Muscle of leg (tissue), 11 donors: ENCODE results near the gene AKAP17A. TPM values are rescaled to one million over a fixed set of nuclear protein-coding genes. Genes with fewer than 3 reads are reported as not detected.

ENCODE experiments used
- DNase-seq: peaks from one replicate; pipeline ENCODE4 v3.0.0; 2013
- H3K27ac ChIP-seq: one replicate; pipeline ENCODE4 v1.5.1; 2013; ENCODE audit warnings: mild to moderate bottlenecking, low read length, control low read depth
- H3K27me3 ChIP-seq: one replicate; pipeline ENCODE4 v1.6.1; 2013; ENCODE audit warnings: low read length; ENCODE audit not compliant: control insufficient read depth, insufficient read depth
- H3K36me3 ChIP-seq: one replicate; pipeline ENCODE4 v1.6.1; 2013; ENCODE audit warnings: low read length; ENCODE audit not compliant: control insufficient read depth, insufficient read depth
- H3K4me1 ChIP-seq: one replicate; pipeline ENCODE4 v1.6.1; 2013; ENCODE audit warnings: low read length; ENCODE audit not compliant: control insufficient read depth, insufficient read depth
- H3K4me3 ChIP-seq: one replicate; pipeline ENCODE4 v1.5.1; 2013; ENCODE audit warnings: low read length, control low read depth
- H3K9me3 ChIP-seq: replicated peaks from 2 replicates; pipeline ENCODE4 v1.6.1; 2013; ENCODE audit warnings: low read depth, low read length; ENCODE audit not compliant: control insufficient read depth
- WGBS: methylation state at CpG from one replicate; pipeline ENCODE4 v1.1.5; 2013; ENCODE audit warnings: missing lambda C conversion rate; ENCODE audit not compliant: insufficient coverage; 5-methylcytosine and 5-hydroxymethylcytosine counted together
- polyA plus RNA-seq, 8 donors: library from polyadenylated mRNA; unstranded; fragments of 120-200 nt; gene quantifications; one replicate each; pipeline versions ENCODE4 v1.2.1 to v1.2.3, GENCODE V29; 2013; ENCODE audit warnings: inconsistent platforms in 1 of 8, low replicate concordance in 1 of 8; ENCODE audit not compliant: insufficient read length in 8 of 8, insufficient read depth in 1 of 8
- total RNA-seq: library from RNA; stranded (reverse); fragments of 120-200 nt; gene quantifications from one replicate; pipeline ENCODE4 v1.2.4, GENCODE V29; 2013

AKAP17A gene
- total and polyA plus RNA-seq, 9 donors = 19.9 to 36.8 (median 33.9) TPM

DNA sequence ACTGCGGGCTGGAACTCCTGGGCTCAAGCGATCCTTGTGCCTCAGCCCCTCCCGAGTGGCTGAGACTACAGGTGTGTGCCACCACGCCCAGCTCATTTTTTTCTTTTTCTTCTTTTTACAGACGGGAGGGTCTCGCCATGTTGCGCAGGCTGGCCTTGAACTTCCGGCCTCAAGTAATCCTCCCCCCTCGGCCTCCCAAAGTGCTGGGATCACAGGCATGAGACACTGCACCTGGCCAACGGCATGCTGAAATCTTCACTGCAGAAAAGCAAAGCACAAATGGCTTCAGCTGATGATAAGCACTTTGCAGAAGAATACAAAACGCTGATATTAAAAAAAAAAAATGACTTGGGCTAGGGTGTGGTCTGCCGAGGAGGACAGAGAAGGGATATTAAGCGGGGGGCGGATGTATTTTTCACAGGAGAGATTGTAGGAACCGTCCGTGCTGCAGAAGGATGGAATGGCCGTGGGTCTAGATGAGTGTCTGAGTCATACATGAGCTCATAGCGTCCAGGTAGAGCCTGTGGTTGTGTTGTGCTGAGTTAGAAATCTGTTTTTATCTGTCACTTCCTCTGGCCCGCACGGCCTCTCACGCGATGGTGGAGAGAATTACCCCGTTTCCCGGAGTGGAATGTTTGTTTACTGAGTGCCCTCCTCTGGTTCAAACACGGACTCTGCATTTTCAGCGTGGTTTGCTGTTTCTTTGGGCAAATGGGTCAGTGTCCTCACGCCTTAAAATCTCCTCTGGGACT, 8.5 kb upstream of the AKAP17A start:
- 79% methylated on average over 21 of the region's 27 CpGs for WGBS
- peaks cover 2% of the 10 kb centered on the region for H3K27me3 ChIP-seq
- H3K4me1 ChIP-seq = no peaks in the 10 kb centered on the region
- H3K9me3 ChIP-seq = peaks cover 3% of the 10 kb centered on the region
- no peak overlapping the region for H3K27ac ChIP-seq
- H3K36me3 ChIP-seq = no peaks in the 10 kb centered on the region
- DNase-seq = no peak
- no peak overlapping the region for H3K4me3 ChIP-seq

DNA sequence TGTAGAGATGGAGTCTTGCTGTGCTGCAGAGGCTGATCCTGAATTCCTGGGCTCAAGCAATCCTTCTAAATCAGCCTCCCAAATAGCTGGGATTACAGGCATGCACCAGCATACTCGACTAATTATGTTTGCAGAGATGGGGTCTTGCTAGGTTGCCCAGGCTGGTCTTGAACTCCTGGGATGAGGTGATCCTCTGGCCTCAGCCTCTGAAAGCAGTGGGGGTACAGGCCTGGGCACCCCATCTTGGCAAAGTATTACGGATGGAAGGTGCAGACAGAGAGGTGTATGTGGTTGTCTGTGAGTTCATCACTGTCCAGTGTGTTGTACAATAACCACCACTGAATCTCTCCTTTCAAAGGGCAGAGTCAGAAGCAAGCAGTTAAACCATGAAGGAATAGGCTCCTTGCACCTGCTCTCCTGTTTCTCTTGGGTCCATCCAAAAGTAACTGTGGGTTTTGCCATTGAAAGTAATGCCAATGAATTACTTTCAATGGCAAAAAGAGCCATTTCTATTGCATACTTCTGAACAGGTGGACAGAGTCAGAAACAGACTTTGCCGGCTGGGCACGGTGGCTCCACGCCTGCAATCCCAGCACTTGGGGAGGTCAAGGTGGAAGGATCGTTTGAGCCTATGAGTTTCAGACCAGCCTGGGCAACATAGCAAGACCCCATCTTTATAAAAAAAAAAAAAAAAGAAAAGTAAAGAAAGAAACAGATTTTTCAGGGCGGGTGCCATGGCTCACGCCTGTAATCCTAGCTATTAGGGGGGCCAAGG, 7.0 kb upstream of the AKAP17A start:
- peaks cover 2% of the 10 kb centered on the region for H3K27me3 ChIP-seq
- no peak overlapping the region for H3K4me3 ChIP-seq
- WGBS = 96% methylated on average over 5 of the region's 8 CpGs
- no peak overlapping the region for H3K27ac ChIP-seq
- no peaks in the 10 kb centered on the region for H3K4me1 ChIP-seq
- no peak for DNase-seq
- peaks cover 3% of the 10 kb centered on the region for H3K9me3 ChIP-seq
- no peaks in the 10 kb centered on the region for H3K36me3 ChIP-seq

DNA sequence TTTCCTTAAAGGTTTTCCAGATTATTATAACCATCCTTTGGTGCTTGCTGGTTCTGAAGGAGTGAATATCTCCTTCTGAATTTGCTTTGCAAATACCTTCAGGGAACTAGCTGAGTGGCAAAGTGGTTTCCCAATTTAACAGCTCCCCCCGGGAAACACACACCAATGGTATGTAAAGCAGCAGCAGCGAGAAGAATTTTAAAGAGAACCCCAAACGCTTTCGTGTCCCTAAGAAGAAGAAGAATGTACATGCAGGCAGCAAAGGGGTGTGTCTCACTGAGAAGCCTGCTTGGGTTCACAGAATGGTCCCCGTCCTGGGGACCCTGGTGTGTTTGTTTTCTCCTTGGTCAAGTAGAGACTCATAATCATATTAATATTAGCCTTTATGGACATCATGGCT, 4.2 kb upstream of the AKAP17A start:
- Histone ChIP-seq H3K27ac (no peak overlapping the region), H3K36me3 (no peaks in the 10 kb centered on the region), H3K27me3 (peaks cover 2% of the 10 kb centered on the region), H3K4me1 (peaks cover under 1% of the 10 kb centered on the region), H3K9me3 (peaks cover 3% of the 10 kb centered on the region), H3K4me3 (no peak overlapping the region)
- no CpG with 5 or more reads among the region's 5 CpGs for WGBS
- DNase-seq = no peak

DNA sequence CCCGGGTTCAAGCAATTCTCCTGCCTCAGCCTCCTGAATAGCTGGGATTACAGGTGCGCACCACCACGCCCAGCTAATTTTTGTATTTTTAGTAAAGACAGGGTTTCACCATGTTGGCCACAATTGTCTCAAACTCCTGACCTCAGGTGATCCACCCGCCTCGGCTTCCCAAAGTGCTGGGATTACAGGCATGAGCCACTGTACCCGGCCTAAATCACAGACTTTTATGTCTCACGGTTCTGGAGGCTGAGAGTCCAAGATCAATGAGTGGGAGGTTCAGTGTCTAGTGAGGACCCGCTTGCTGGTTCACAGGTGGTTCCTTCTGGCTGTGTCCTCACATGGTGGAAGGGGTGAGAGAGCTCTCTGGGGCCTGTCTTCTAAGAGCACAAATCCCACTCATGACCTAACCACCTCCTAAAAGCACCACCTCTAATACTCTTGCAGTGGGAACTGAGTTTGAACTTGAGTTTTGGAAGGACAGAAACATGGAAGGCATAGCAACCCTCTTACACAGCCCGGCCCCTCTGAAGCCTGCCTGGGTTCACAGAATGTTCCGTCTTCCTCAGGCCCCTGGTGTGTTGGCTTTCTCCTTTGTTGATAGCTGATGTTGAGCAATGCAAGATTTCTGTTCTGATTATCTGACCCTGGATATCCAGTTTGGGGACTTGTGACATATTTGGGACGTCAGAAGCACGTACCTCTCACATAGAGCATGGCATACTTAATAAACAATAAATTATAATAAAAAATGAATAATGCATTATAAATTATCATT, 1.9 kb upstream of the AKAP17A start:
- no peaks in the 10 kb centered on the region for H3K9me3 ChIP-seq
- no peak overlapping the region for H3K27ac ChIP-seq
- peaks cover 14% of the 10 kb centered on the region for H3K36me3 ChIP-seq
- WGBS = 92% methylated on average over 5 of the region's 12 CpGs
- no peak for DNase-seq
- peaks cover 17% of the 10 kb centered on the region for H3K4me1 ChIP-seq
- no peak overlapping the region for H3K4me3 ChIP-seq
- H3K27me3 ChIP-seq = no peaks in the 10 kb centered on the region

DNA sequence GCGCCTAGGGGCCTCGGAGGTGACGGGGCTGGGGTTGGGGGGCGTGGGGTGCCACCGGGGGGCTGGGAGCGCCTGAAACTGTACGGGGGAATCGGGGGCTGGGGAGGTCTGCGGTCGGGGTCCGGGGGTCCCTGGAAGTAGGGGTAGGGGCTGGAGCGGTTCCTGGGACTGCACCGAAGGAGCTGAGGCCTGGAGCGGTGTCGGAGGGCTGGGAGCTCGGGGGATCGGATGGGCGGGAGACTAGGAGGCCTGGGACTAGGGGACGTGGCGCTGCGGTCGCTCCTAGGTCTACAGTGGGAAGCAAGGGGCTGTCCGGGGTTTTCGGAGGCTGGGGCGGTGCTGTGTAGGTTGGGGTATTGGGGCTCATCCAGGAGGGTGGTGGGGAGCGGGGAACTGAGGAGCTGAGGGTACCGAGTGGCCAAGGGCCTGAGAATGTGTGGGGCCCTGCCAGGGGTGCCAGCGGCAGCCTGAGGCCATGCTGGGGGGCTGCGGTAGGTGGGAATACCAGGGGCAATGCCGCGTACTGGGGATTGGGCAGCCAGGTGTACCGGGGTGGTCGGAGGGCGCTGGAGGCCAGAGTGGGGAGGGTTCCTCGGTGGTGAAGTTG, 562 bp downstream of the AKAP17A start:
- peak overlapping the region; percentile 72 for H3K27ac ChIP-seq
- no peaks in the 10 kb centered on the region for H3K27me3 ChIP-seq
- H3K4me3 ChIP-seq = peak overlapping the region; percentile 69
- peaks cover 35% of the 10 kb centered on the region for H3K36me3 ChIP-seq
- WGBS = 2% methylated on average over 28 of the region's 35 CpGs
- peaks cover 17% of the 10 kb centered on the region for H3K4me1 ChIP-seq
- DNase-seq = no peak
- no peaks in the 10 kb centered on the region for H3K9me3 ChIP-seq

DNA sequence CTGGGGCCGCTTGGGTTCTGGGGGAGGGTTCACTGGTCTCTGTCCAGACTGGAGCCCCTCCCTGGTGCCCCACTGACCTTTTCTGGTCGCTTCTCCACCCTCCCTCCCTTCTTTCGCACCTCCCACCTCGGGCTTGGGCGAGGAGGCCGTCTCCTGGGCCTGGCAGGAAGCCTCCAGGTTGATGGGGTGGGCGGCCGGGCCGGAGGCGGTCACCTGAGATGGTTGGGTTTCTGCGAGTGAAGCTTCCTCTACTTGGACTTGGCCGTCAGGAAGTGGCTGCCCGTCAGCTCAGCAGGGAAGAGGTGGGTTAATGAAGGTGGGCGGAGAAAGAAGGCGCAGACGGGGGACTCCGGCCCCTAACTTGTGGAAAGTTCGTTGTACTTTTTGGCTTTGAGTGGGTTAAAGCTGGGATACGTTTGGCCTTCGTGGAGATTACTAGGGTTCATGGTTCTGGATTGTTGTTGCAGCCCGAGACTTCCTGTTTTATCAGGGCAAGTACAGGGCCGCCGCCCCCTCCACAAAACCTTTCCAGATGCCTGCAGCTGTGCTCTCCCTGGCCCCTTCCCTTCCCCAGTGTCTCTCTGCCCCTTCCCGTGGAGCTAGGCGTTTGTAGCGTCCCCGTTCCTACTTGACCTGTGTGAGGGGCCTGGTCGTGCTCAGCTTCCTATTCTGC, 1.2 kb downstream of the AKAP17A start:
- Histone ChIP-seq H3K27ac (peak overlapping the region; percentile 72), H3K9me3 (no peaks in the 10 kb centered on the region), H3K4me1 (peaks cover 17% of the 10 kb centered on the region), H3K4me3 (peak overlapping the region; percentile 69), H3K36me3 (peaks cover 42% of the 10 kb centered on the region), H3K27me3 (no peaks in the 10 kb centered on the region)
- DNase-seq = peak; percentile 43
- WGBS = 0% methylated on average over 11 of the region's 28 CpGs

DNA sequence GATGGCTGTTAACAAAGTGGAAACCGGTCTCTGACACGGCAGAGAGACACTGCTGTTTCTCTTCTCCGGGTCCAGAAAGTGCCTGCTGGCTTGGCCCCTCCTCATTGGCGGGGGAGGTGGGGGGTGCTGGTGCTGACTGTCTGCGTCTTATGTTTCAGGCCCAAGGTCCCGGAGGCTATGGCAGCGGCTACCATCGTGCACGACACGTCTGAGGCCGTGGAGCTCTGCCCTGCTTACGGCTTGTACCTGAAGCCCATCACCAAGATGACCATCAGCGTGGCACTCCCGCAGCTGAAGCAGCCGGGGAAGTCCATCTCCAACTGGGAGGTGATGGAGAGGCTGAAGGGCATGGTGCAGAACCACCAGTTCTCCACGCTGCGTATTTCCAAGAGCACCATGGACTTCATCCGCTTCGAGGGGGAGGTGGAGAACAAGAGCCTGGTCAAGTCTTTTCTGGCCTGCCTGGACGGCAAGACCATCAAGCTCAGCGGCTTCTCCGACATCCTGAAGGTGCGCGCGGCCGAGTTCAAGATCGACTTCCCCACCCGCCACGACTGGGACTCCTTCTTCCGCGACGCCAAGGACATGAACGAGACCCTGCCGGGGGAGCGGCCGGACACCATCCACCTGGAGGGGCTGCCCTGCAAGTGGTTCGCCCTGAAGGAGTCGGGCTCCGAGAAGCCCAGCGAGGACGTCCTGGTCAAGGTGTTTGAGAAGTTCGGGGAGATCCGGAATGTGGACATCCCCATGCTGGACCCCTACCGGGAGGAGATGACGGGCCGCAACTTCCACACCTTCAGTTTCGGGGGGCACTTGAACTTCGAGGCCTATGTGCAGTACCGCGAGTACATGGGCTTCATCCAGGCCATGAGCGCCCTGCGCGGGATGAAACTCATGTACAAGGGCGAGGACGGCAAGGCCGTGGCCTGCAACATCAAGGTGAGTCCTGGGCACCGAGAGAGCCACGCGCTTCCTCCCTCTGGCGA, 2.2 kb downstream of the AKAP17A start:
- peak overlapping the region; percentile 69 for H3K4me3 ChIP-seq

DNA sequence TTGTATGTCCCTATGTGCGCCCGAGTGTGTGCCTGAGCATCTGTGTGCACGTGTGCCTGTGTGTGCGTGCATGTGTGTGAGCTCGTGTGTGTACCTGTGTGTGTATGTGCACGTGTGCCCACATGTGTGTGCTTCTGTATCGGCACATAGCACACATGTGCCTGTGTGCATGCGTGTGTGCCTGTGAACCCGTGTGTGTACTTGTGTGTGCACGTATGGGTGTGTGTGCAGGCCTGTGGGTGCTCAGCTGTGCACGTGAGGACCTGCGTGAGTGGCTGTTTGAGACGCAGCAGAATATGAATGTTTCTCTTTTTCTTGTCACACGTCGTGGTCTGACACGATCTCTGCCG, 4.3 kb downstream of the AKAP17A start:
- no peak overlapping the region for H3K4me3 ChIP-seq
- no peaks in the 10 kb centered on the region for H3K27me3 ChIP-seq
- no peak overlapping the region for H3K27ac ChIP-seq
- no peak for DNase-seq
- 91% methylated on average over 15 of the region's 17 CpGs for WGBS
- no peaks in the 10 kb centered on the region for H3K9me3 ChIP-seq
- H3K36me3 ChIP-seq = peaks cover 72% of the 10 kb centered on the region
- peaks cover 17% of the 10 kb centered on the region for H3K4me1 ChIP-seq

More for the DNA sequence above, 2.2 kb downstream of the AKAP17A start:
- H3K36me3 ChIP-seq = peaks cover 52% of the 10 kb centered on the region
- H3K27me3 ChIP-seq = no peaks in the 10 kb centered on the region
- WGBS = 87% methylated on average over 59 of the region's 60 CpGs
- H3K9me3 ChIP-seq = no peaks in the 10 kb centered on the region
- peak overlapping the region; percentile 1 for H3K27ac ChIP-seq
- no peak for DNase-seq
- peaks cover 17% of the 10 kb centered on the region for H3K4me1 ChIP-seq
